ENCODE measurements around the gene SNX8. TPM values are rescaled to one million over a fixed set of nuclear protein-coding genes. Genes with fewer than 3 reads are reported as not detected.

Gene SNX8
- polyA plus RNA-seq, 1 donor from 2014 or later, result 5.7 TPM

- Histone ChIP-seq H3F3A (ENCODE audit: insufficient read depth, low read length, poor library complexity, severe bottlenecking) (no peaks in the 10 kb centered on the region), H3K4me3 (ENCODE audit: low read length) (no peak overlapping the region), H3K9me3 (ENCODE audit: low read length) (no peaks in the 10 kb centered on the region), H3K79me2 (replicated peaks; ENCODE audit: insufficient read depth, low read length) (no peaks in the 10 kb centered on the region), H3K27me3 (ENCODE audit: insufficient read depth, low read depth, low read length) (no peaks in the 10 kb centered on the region), H3K36me3 (ENCODE audit: insufficient read depth, low read length) (no peaks in the 10 kb centered on the region), H4K20me1 (ENCODE audit: insufficient read depth) (no peaks in the 10 kb centered on the region), H3K9ac (ENCODE audit: low read length) (no peak overlapping the region), H2AFZ (ENCODE audit: low read depth, low read length) (no peak overlapping the region), H3K27ac (ENCODE audit: low read length) (no peak overlapping the region), H3K4me2 (ENCODE audit: low read length) (no peak overlapping the region), H3K9me2 (ENCODE audit: insufficient read depth, low read length) (no peaks in the 10 kb centered on the region)
- TF ChIP-seq RAD21 (conservative IDR thresholded peaks at IDR 0.05) (no peak), TAF1 (IDR thresholded peaks at IDR 0.05; ENCODE audit: low read depth) (no peak), SMC3 (conservative IDR thresholded peaks at IDR 0.05; ENCODE audit: poor library complexity) (no peak), CTCF (IDR thresholded peaks at IDR 0.05; ENCODE audit: poor library complexity, severe bottlenecking) (no peak), REST (IDR thresholded peaks at IDR 0.05; ENCODE audit: borderline replicate concordance) (no peak), EZH2 (IDR thresholded peaks at IDR 0.05; ENCODE audit: borderline replicate concordance, insufficient read depth, low read length, poor library complexity, severe bottlenecking) (no peak), MXI1 (conservative IDR thresholded peaks at IDR 0.05; ENCODE audit: poor library complexity, severe bottlenecking) (no peak), POLR2AphosphoS5 (IDR thresholded peaks at IDR 0.05) (no peak), EP300 (conservative IDR thresholded peaks at IDR 0.05; ENCODE audit: poor library complexity, severe bottlenecking) (no peak)
These were observed 12.8 kb downstream of the SNX8 start for GRCh38 chr7:2301511-2301863.

GRCh38 chr7:2299870-2300512 is 14.2 kb downstream of the SNX8 start:
- no peaks in the 10 kb centered on the region for H3K36me3 ChIP-seq (ENCODE audit: insufficient read depth, low read length)
- no peak overlapping the region for H3K4me3 ChIP-seq (ENCODE audit: low read length)
- no peak overlapping the region for H3K9ac ChIP-seq (ENCODE audit: low read length)
- no peaks in the 10 kb centered on the region for H4K20me1 ChIP-seq (ENCODE audit: insufficient read depth)
- H3K4me2 ChIP-seq (ENCODE audit: low read length), result no peak overlapping the region
- no peaks in the 10 kb centered on the region for H3K27me3 ChIP-seq (ENCODE audit: insufficient read depth, low read depth, low read length)
- no peak overlapping the region for H2AFZ ChIP-seq (ENCODE audit: low read depth, low read length)
- H3K27ac ChIP-seq (ENCODE audit: low read length), result no peak overlapping the region
- TF ChIP-seq EZH2 (IDR thresholded peaks at IDR 0.05; ENCODE audit: borderline replicate concordance, insufficient read depth, low read length, poor library complexity, severe bottlenecking) (no peak), TAF1 (IDR thresholded peaks at IDR 0.05; ENCODE audit: low read depth) (no peak), RAD21 (conservative IDR thresholded peaks at IDR 0.05) (no peak), POLR2AphosphoS5 (IDR thresholded peaks at IDR 0.05) (no peak), EP300 (conservative IDR thresholded peaks at IDR 0.05; ENCODE audit: poor library complexity, severe bottlenecking) (no peak), REST (IDR thresholded peaks at IDR 0.05; ENCODE audit: borderline replicate concordance) (no peak), CTCF (IDR thresholded peaks at IDR 0.05; ENCODE audit: poor library complexity, severe bottlenecking) (no peak), MXI1 (conservative IDR thresholded peaks at IDR 0.05; ENCODE audit: poor library complexity, severe bottlenecking) (no peak), SMC3 (conservative IDR thresholded peaks at IDR 0.05; ENCODE audit: poor library complexity) (no peak)
- no peaks in the 10 kb centered on the region for H3K9me3 ChIP-seq (ENCODE audit: low read length)
- H3K79me2 ChIP-seq (replicated peaks; ENCODE audit: insufficient read depth, low read length), result no peaks in the 10 kb centered on the region
- no peaks in the 10 kb centered on the region for H3K9me2 ChIP-seq (ENCODE audit: insufficient read depth, low read length)
- no peaks in the 10 kb centered on the region for H3F3A ChIP-seq (ENCODE audit: insufficient read depth, low read length, poor library complexity, severe bottlenecking)

Measured in neural cell (in vitro differentiated cells).